ENCODE results near the gene GNB1. TPM values are rescaled to one million over a fixed set of nuclear protein-coding genes. Genes with fewer than 3 reads are reported as not detected.
A peak's percentile ranks its signal among the peaks of the same experiment; 100 is the strongest.

The GNB1 gene
- total RNA-seq, 1 donor from 2014 or later = 474 TPM

- Mint-ChIP-seq H3K4me1 (peaks cover 15% of the 10 kb centered on the region), H3K36me3 (ENCODE audit: low read depth) (no peaks in the 10 kb centered on the region), H3K27ac (ENCODE audit: unreplicated experiment) (no peak overlapping the region), H3K27me3 (ENCODE audit: low read depth) (no peaks in the 10 kb centered on the region), H3K4me3 (no peak overlapping the region), H3K9me3 (no peaks in the 10 kb centered on the region)
- TF ChIP-seq CTCF (conservative IDR thresholded peaks at IDR 0.05) = no peak
- DNase-seq (ENCODE audit: low read depth, low spot score) = no peak
Measured at GRCh38 chr1:1908506-1908791, 17.6 kb upstream of the GNB1 start.

- Mint-ChIP-seq H3K36me3 (ENCODE audit: low read depth) (no peaks in the 10 kb centered on the region), H3K4me3 (no peak overlapping the region), H3K9me3 (no peaks in the 10 kb centered on the region), H3K27me3 (ENCODE audit: low read depth) (no peaks in the 10 kb centered on the region), H3K4me1 (peaks cover 15% of the 10 kb centered on the region), H3K27ac (ENCODE audit: unreplicated experiment) (no peak overlapping the region)
- TF ChIP-seq CTCF (conservative IDR thresholded peaks at IDR 0.05) = no peak
- no peak for DNase-seq (ENCODE audit: low read depth, low spot score)
Measured at GRCh38 chr1:1907098-1907736, 16.3 kb upstream of the GNB1 start.

GRCh38 chr1:1906185-1907097, 15.6 kb upstream of the GNB1 start:
- H3K4me1 Mint-ChIP-seq = peaks cover 15% of the 10 kb centered on the region
- H3K27ac Mint-ChIP-seq (ENCODE audit: unreplicated experiment) = no peak overlapping the region
- TF ChIP-seq CTCF (conservative IDR thresholded peaks at IDR 0.05) = peak; percentile 91
- peak overlapping the region; percentile 78 for H3K4me3 Mint-ChIP-seq
- H3K36me3 Mint-ChIP-seq (ENCODE audit: low read depth) = no peaks in the 10 kb centered on the region
- DNase-seq (ENCODE audit: low read depth, low spot score) = peak; percentile 87
- H3K9me3 Mint-ChIP-seq = no peaks in the 10 kb centered on the region
- H3K27me3 Mint-ChIP-seq (ENCODE audit: low read depth) = no peaks in the 10 kb centered on the region

GRCh38 chr1:1903224-1903623, 12.3 kb upstream of the GNB1 start:
- Mint-ChIP-seq H3K27me3 (ENCODE audit: low read depth) (no peaks in the 10 kb centered on the region), H3K4me3 (no peak overlapping the region), H3K36me3 (ENCODE audit: low read depth) (no peaks in the 10 kb centered on the region), H3K9me3 (no peaks in the 10 kb centered on the region), H3K4me1 (peaks cover 6% of the 10 kb centered on the region), H3K27ac (ENCODE audit: unreplicated experiment) (no peak overlapping the region)
- TF ChIP-seq CTCF (conservative IDR thresholded peaks at IDR 0.05) = no peak
- DNase-seq (ENCODE audit: low read depth, low spot score) = no peak

- no peak for TF ChIP-seq CTCF (conservative IDR thresholded peaks at IDR 0.05)
- Mint-ChIP-seq H3K27ac (ENCODE audit: unreplicated experiment) (no peak overlapping the region), H3K9me3 (no peaks in the 10 kb centered on the region), H3K4me1 (peaks cover 6% of the 10 kb centered on the region), H3K27me3 (ENCODE audit: low read depth) (no peaks in the 10 kb centered on the region), H3K4me3 (no peak overlapping the region), H3K36me3 (ENCODE audit: low read depth) (no peaks in the 10 kb centered on the region)
- no peak for DNase-seq (ENCODE audit: low read depth, low spot score)
Measured at GRCh38 chr1:1901641-1902294, 10.9 kb upstream of the GNB1 start.
